NCI-H2029 (cell line): ENCODE results near the gene PSAPL1.

Experiments used
- DNase-seq: peaks from one replicate; lab custom pipeline; 2025; lab: John Stamatoyannopoulos, UW

Gene PSAPL1

DNA sequence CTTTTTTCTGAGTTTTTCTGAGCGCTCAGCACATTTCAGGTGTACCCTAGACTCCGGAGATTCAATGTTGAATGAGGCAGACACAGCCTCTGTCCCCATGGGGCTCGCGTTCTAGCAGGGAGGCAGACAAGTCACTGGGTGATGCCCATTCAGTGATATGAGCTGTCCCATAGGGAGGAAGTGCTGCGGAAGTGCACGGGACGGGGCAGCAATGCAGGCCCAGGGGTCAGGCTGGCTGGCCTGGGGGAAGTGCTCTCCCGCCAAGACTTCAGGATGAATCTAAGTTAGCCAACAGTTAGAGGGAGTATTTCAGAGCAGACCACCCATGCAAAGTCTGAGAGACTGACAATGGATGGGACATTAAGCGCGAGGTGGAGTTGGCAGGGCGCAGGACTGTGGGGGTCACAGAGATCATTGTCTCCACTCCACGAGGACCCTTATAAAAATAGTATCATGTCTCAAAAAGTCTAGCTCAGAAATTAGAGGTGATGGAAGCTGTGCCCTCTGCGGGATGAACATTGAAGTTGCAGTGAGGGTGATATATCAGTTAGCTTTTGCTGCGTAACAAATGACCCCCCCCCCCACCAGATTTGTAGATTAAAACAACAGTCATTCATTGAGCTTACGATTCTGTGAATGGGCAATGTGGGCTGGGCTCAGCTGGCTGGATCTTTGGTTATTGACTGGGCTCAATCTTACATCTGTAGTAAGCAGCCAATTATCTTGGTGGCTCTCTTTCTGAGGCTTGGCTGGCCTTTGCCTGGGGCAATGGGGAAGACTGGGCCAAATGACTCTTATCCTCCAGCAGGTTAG lies 16.4 kb downstream of the PSAPL1 start:
- no peak for DNase-seq

DNA sequence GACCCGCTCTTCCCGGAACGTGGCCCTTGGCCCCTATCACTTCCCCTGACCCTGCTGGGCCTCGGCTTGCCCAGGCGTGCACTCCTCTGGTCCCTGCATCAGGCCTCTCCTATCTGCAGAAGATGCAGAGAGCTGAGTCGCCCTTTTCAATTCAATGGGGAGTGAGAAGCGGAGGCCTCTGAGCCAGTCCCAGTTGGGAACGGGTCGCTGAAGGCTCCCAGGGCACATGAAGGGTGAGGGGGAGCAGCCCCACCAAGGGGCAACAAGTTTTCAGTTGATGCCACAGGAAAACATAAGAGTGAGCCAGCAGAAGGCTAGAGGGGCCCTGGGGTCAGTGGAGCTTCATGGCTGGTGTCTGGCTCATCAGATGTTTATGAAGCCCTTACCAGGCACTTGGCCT lies 17.1 kb downstream of the PSAPL1 start:
- no peak for DNase-seq

- no peak for DNase-seq
Measured at GRCh38 chr4:7416745-7417432, 17.8 kb downstream of the PSAPL1 start.

DNA sequence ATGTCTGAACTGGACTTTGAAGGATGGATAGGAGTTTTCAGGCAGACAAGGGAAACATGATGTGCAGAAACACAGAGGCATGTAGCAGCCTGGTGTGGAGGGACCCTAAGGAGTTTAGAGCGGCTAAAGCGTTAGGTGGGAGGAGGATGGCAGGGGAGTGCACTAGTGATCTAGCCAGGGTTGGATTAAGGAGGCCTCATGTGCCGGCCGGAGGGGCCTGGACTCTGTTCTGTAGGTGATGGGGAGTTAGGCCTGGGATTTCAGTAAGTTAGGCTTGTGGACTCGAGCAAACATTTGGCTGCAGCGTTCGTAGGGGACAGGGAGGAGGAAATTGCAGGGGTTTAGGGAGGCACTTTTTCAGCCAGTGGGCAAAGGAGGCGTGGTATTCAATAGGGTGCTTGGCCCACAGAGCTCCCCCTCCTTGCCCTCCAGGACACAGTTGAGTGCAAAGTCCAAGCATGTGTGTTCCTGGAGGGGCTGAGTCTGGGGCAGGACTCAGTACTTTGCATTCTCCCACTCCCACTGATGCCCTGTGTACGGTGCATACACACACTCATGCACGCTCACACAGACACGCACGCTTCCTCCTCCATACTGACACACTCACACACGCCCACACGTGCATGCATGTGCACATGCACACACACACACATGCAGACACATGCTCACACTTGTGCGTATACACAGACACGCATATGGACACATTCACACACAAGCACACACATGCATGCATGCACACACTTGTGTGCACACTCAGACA lies 18.6 kb downstream of the PSAPL1 start:
- no peak for DNase-seq

DNA sequence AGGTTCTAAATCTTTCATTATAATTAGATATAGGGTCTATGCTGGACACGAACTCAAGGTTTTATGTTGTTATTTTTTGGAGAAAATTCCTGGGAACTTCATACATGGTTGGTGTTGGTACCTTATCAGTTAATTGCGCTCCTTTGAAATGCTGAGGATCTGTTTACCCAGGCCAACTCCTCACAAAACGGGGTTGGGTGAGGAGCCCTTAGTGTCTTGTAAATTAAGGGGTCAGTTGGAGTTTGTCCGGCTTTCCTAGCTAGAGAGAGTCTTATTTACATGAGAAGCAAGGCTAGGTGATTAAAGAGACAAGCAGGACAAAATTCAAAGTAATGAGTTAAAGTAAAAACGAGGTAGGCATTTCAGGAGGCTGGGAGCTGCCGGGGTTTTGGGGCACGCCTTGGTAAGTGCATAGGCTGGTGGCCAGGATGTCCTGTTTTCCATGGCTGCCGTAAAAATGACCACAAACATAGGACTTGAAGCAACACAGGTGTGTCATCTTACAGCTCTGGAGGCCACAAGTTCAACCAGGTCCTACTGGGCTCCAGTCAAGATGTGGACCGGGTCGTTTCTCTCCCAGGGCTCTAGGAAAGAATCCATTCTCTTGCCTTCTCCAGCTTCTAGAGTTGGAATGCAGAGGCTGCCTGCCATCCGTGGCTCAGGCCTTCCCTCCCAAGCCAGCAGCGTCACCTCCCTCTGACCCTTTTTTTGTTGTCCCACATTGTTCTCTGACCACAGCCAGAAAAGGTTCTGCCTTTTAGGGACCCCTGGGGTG lies 19.8 kb downstream of the PSAPL1 start:
- DNase-seq: no peak

DNA sequence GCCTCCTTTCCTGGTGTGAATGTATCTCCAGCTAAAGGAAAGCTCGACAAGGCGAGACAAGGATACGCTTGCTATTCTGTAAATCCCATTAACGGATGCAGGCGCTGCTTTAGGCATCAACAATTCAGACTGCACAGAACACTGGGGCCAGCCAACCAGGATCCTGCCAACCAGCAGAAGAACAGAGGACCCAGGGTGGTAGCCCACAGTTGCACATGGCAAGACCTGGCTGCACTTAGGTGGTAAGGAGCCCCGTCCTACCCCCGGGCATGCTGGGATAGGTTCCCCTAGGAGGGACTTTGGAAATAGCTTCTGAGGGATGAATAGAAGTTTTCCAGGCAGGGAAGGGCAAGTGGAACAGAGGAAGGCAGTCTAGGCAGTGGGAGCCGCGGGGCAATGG lies 20.7 kb downstream of the PSAPL1 start:
- DNase-seq: no peak

GRCh38 chr4:7412554-7412912 lies 22.2 kb downstream of the PSAPL1 start:
- DNase-seq: no peak

DNA sequence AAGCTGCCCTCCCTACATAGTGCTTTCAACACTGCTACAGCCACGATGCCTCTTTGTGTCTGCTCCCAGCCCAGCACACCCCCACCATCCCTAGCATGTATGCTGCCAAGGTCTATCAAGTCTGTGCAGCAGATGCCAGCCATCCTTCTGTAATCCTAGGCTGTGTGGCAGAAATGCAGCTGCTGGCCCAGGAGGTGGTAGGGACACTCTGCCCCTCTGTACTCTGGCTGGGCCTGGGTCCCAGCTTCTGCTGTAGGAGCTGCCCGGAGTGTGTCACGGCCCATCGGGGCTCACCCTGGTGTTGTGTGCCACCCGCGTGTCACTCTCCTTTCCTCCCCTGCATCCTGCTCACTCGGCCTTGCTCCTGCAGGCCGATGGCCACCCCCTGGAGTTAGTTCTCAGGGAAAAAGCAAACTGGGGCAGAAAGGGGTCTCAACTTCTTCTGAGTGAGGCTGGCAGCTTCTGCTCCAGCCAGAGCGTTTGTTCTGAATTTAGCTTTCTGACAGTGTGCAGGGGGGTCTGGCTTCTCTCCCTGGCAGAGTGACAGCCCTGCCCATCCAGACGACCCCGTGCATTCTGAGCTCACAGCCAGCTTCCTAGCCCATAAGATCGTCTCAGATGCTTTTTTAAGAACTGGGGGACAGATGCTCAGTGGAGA lies 22.7 kb downstream of the PSAPL1 start:
- no peak for DNase-seq

DNA sequence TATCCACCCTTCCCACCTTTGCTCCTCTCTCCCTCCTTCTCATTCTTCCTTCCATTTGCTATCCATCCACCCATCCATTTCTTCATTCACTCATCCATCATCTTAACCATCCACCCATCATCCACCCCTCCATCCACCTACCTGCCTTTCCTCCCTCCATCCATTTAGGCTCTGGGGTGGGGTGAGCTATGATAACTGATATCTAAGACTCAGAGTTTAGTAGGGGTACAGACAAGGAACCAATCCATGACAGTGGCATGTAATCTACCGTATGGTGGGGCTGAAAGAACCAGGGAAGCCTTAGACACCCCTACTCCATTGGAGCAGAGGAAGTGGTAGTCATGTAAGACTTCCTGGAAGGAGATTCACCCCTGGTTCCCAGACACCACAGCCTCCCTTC lies 23.2 kb downstream of the PSAPL1 start:
- no peak for DNase-seq

DNA sequence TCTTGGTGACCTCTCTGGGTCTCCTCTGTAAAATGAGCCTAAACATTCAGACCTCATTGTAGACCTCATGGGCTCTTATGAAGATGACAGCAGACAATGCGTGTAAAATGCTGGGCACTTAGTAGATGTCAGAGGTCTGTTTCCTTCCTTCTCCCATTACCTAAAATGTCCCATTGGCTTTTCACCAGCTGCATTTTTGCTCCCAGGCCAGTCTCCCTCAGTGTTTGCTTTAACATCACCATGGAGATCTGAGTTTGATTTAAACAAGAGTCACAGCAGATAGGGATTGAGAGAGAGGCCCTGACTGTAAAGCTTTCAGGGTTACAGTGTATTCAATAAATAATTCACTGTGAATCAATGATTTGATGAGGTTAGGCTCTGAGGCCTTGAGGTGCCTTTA lies 24.3 kb downstream of the PSAPL1 start:
- DNase-seq: peak; percentile 57

- DNase-seq: no peak
Measured at GRCh38 chr4:7408166-7408565, 26.6 kb downstream of the PSAPL1 start.

- DNase-seq: peak; percentile 62
Measured at GRCh38 chr4:7403001-7403400, 31.7 kb downstream of the PSAPL1 start.

DNA sequence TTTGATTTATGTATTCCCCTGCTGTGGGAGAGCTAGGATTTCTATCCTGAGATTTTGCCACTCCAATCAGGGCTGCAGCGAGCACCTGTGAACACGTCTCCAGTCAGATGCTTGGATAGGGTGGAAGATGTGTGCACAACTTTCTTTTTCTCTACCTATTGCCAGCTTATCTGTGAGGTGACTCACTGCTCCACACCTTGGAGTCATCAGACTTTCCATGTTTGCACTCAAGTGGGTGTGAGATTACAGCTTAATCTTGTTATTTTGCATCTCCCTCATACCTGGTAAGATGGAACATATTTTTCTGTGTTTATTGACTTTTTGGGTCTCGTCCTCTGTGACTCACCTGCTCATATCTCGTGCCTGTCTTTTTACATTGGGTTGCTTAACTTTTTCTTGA lies 32.2 kb downstream of the PSAPL1 start:
- peak; percentile 24 for DNase-seq

DNA sequence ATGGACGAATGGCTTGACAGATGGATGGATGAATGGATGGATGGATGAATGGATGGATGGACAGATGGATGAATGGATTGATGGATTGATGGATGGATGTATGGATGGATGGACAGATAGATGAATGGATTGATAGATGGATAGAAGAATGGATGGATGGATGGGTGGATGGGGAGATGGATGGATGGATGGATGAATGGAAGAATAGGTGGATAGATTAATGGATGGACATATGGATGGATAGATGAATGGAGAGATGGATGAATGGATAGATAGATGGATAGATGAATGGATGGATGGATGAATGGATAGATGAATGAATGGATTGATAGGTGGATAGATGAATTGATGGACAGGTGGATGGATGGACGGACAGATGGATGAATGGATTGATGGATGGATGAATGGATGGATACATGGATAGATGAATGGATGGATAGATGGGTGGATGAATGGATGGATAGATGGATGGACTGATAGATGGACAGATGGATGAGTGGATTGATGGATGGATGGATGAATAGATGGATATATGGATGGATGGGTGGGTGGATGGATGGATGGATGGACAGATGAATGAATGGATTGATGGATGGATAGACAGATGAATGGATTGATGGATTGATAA lies 33.9 kb downstream of the PSAPL1 start:
- DNase-seq: no peak

GRCh38 chr4:7399440-7400234 lies 35.1 kb downstream of the PSAPL1 start:
- DNase-seq: no peak

DNA sequence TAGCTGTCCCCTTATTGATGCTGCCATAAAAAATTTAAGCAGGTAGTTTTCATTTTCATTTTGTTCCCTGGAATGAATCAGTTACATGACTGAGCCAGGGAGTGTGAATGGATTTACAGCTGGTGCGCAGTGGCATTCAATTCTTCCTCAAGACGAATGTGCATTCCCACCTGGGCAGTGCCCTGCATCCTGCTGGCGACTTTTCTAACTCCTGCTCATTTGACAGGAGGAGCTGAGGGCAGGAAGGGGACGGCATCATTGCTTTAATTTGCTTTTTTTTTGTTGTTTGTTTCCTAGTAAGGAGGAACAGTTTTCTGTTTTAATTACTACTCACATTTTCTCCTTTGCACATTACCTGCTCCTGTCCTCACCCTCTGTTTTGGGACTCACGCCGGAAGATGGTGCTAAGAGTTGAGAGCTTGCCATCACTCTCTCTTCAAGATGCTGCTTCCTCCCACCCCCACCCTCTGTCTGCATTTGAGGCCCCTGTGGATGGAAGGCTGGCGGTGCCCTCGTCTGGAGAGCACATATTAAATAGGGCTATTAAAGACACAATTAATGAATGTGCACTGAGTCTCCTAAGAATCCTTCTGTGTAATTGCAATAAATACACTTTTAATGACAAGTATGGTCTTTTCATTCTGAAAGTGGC lies 35.8 kb downstream of the PSAPL1 start:
- DNase-seq: no peak

DNA sequence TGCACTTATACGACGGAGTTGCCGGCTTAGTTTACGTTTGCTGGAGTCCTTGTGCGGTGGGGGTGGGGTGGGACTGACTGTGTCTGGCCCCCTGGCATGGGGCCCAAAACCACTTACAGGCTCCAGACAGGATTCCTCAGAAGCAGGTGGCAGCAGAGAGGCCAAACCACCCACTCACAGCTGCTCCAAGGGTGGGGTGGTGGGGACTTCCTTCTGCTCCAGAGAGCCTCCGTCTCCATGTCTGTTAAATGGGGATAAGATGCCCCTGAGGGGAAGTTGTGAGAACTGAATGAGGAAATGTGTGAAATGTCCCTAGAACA lies 36.7 kb downstream of the PSAPL1 start:
- peak; percentile 97 for DNase-seq

DNA sequence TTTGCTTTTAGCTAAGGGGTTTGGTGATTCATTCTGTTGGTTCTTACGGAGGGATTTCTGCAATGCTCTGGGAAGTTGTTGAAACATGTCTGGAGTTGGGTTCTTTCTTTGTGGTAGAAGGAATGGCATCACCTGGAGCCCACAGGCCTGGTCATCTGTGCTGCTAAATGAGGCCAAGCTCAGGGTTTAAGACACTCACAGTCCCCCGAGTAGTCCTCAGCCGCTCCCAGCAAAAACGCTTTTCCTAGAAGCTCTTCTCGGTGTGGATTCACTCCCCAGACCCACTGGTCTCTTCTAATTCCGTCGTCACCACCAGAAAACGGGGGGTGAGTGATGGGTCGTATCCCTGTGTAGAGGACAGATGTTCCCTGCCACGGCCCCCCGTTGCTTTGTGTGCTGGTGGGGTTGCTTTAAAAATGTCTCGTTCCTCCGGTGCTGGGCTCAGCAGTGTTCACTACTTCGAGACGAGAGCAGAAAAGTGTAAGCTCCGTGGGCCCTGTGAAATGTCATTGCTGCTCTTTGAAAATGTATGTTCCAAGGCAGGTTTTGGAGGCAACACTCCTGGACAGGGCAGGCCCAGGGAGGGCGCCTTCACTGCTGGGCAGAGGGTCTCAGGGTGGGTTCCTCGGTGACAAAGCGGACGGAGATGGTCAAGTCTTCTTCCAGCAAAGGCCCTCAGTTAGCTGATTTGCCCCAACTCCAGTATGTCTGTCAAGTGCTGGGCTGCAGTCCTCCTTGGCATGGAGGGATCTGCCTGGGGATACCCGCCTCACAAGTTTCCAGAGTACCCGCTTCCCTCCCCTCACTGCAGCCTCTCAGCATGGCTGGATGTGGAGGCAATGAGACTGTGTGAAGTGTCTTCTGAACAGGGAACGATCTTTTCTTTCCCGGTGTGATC lies 37.3 kb downstream of the PSAPL1 start:
- no peak for DNase-seq
